Esophagus muscularis mucosa (tissue), 4 donors: ENCODE measurements around the gene FYCO1. TPM values are rescaled to one million over a fixed set of nuclear protein-coding genes. Genes with fewer than 3 reads are reported as not detected.

Experiments used
- DNase-seq: peaks from one replicate; pipeline ENCODE4 v3.0.0-alpha.2; 2017; ENCODE audit errors: extremely low spot score
- H3K27ac ChIP-seq, 4 donors: fragments of 200-600 bp; sonication (generic); replicated peaks in 1 of 4; 1 replicate in 3 of 4; 2 replicates in 1 of 4; pipeline ENCODE4 v1.5.1; 2016 to 2019; ENCODE audit warnings: mild to moderate bottlenecking in 1 of 4
- H3K27me3 ChIP-seq, 4 donors: fragments of 200-600 bp; sonication (generic); one replicate each; pipeline versions ENCODE4 v1.5.1 to v1.6.0; 2016 to 2019
- H3K36me3 ChIP-seq, 4 donors: fragments of 200-600 bp; sonication (generic); one replicate each; pipeline ENCODE4 v1.5.1; 2016 to 2019
- H3K4me1 ChIP-seq, 4 donors: fragments of 200-600 bp; sonication (generic); one replicate each; pipeline ENCODE4 v1.5.1; 2016 to 2019
- H3K4me3 ChIP-seq, 4 donors: fragments of 200-600 bp; sonication (generic); 1 replicate in 2 of 4; 2 replicates in 2 of 4; pipeline ENCODE4 v1.5.1; 2016 to 2019; ENCODE audit warnings: mild to moderate bottlenecking in 4 of 4, moderate library complexity in 1 of 4
- H3K9me3 ChIP-seq, 4 donors: fragments of 200-600 bp; sonication (generic); 1 replicate in 3 of 4; 2 replicates in 1 of 4; pipeline ENCODE4 v1.5.1; 2016 to 2019
- CTCF ChIP-seq, 3 experiments: fragments of 200-600 bp in 2 of 3; fragments of 450-650 bp in 1 of 3; sonication (generic) in 2 of 3; IDR thresholded peaks; one replicate each; pipeline ENCODE4 v1.5.1; 2017 to 2019; ENCODE audit warnings: antibody characterized with exemption in 3 of 3, mild to moderate bottlenecking in 2 of 3, moderate library complexity in 1 of 3
- EP300 ChIP-seq: sonication (generic); formaldehyde crosslinking; IDR thresholded peaks from one replicate; pipeline ENCODE4 v1.6.1; 2017; ENCODE audit warnings: antibody characterized with exemption
- POLR2A ChIP-seq: fragments of 450-650 bp; IDR thresholded peaks from one replicate; pipeline ENCODE4 v1.6.1; 2017; ENCODE audit warnings: antibody characterized with exemption, moderate library complexity, mild to moderate bottlenecking, low read depth
- POLR2AphosphoS5 ChIP-seq, 2 donors: sonication (generic); formaldehyde crosslinking; IDR thresholded peaks; one replicate each; pipeline ENCODE4 v1.6.1; 2017; ENCODE audit warnings: antibody characterized with exemption in 2 of 2
- whole genome bisulfite sequencing: methylation state at CpG from one replicate; pipeline ENCODE4 v1.1.5; 2018; 5-methylcytosine and 5-hydroxymethylcytosine counted together
- intact Hi-C: fragments of 100-400 bp; cut with DNase I; formaldehyde crosslinking; loops from one replicate; pipeline ENCODE4 v1.15.1; 2023
- total RNA-seq, 4 donors: library from RNA; depleted of rRNA; stranded (reverse); fragments of >200 nt; gene quantifications; one replicate each; pipeline versions ENCODE4 v1.1.0 to v1.2.1, GENCODE V29; 2016

FYCO1 gene
- total RNA-seq, 4 donors from 2014 or later: 64.1 to 122 (median 93.8) TPM

- Histone ChIP-seq H3K9me3 (no peaks in the 10 kb centered on the region), H3K27ac (no peak overlapping the region), H3K27me3 (no peaks in the 10 kb centered on the region), H3K4me3 (no peak overlapping the region), H3K4me1 (peaks cover 4 to 16% (median 13%) of the 10 kb centered on the region in 4 donors), H3K36me3 (peaks cover 32 to 95% (median 75%) of the 10 kb centered on the region in 4 donors)
- no peak for DNase-seq
- intact Hi-C loops: no loop called here
- 86% methylated on average over 6 of the region's 6 CpGs for WGBS
- no peak for TF ChIP-seq POLR2A
- no peak for TF ChIP-seq EP300
- no peak for TF ChIP-seq CTCF (IDR thresholded peaks at IDR 0.05)
- no peak for TF ChIP-seq POLR2AphosphoS5 (IDR thresholded peaks at IDR 0.05)
Observed at GRCh38 chr3:45976191-45977091, 19.2 kb downstream of the FYCO1 start.

- intact Hi-C loops: no loop called here
- Histone ChIP-seq H3K9me3 (no peaks in the 10 kb centered on the region), H3K4me3 (no peak overlapping the region), H3K27ac (no peak overlapping the region), H3K4me1 (peaks cover 0 to 16% (median 13%) of the 10 kb centered on the region in 4 donors), H3K27me3 (no peaks in the 10 kb centered on the region), H3K36me3 (peaks cover 32 to 93% (median 71%) of the 10 kb centered on the region in 4 donors)
- WGBS: 57% methylated on average over 5 of the region's 5 CpGs
- no peak for DNase-seq
- TF ChIP-seq POLR2A: no peak
- TF ChIP-seq EP300: no peak
- TF ChIP-seq POLR2AphosphoS5 (IDR thresholded peaks at IDR 0.05): no peak
- TF ChIP-seq CTCF (IDR thresholded peaks at IDR 0.05): no peak
Observed at GRCh38 chr3:45975686-45976085, 19.9 kb downstream of the FYCO1 start.

- Histone ChIP-seq H3K27me3 (no peaks in the 10 kb centered on the region), H3K4me3 (no peak overlapping the region), H3K4me1 (peaks cover 0 to 16% (median 13%) of the 10 kb centered on the region in 4 donors), H3K27ac (no peak overlapping the region), H3K9me3 (no peaks in the 10 kb centered on the region), H3K36me3 (peaks cover 28 to 93% (median 70%) of the 10 kb centered on the region in 4 donors)
- WGBS: 72% methylated on average over 4 of the region's 4 CpGs
- DNase-seq: no peak
- TF ChIP-seq POLR2AphosphoS5 (IDR thresholded peaks at IDR 0.05) (no peak), CTCF (IDR thresholded peaks at IDR 0.05) (no peak), EP300 (no peak), POLR2A (no peak)
- intact Hi-C loops: no loop called here
Observed at GRCh38 chr3:45974686-45975085, 20.9 kb downstream of the FYCO1 start.

GRCh38 chr3:45972534-45973402 is 22.9 kb downstream of the FYCO1 start:
- DNase-seq: no peak
- peak in 1 of 2 donors; percentile 38 for TF ChIP-seq POLR2AphosphoS5 (IDR thresholded peaks at IDR 0.05)
- TF ChIP-seq POLR2A: no peak
- Histone ChIP-seq H3K36me3 (peaks cover 35 to 95% (median 74%) of the 10 kb centered on the region in 4 donors), H3K27me3 (no peaks in the 10 kb centered on the region), H3K27ac (peak overlapping the region; percentile 51 to 80 (median 68)), H3K4me1 (peaks cover 0 to 21% (median 13%) of the 10 kb centered on the region in 4 donors), H3K4me3 (no peak overlapping the region), H3K9me3 (no peaks in the 10 kb centered on the region)
- 67% methylated on average over 6 of the region's 6 CpGs for WGBS
- intact Hi-C loops: no loop called here

- Histone ChIP-seq H3K4me1 (peaks cover 12 to 44% (median 22%) of the 10 kb centered on the region in 4 donors), H3K36me3 (peaks cover 54 to 99% (median 79%) of the 10 kb centered on the region in 4 donors), H3K4me3 (no peak overlapping the region), H3K27ac (no peak overlapping the region), H3K27me3 (no peaks in the 10 kb centered on the region), H3K9me3 (no peaks in the 10 kb centered on the region)
- TF ChIP-seq EP300 (no peak), POLR2AphosphoS5 (IDR thresholded peaks at IDR 0.05) (no peak), CTCF (IDR thresholded peaks at IDR 0.05) (no peak), POLR2A (no peak)
- DNase-seq: no peak
- 91% methylated on average over 3 of the region's 3 CpGs for WGBS
- intact Hi-C loops: no loop called here
Observed at GRCh38 chr3:45969953-45970352, 25.7 kb downstream of the FYCO1 start.
